K562 (cell line): ENCODE data around the gene CBL. TPM values are rescaled to one million over a fixed set of nuclear protein-coding genes. Genes with fewer than 3 reads are reported as not detected.
A peak's percentile ranks its signal among the peaks of the same experiment; 100 is the strongest.

Experiments
- ARID3A ChIP-seq: IDR thresholded peaks from 2 replicates; pipeline ENCODE4 v1.6.1; 2012; ENCODE audit warnings: low read depth, low read length, improper control_type of control experiment, borderline replicate concordance
- CBFA2T2 ChIP-seq: fragments of 450-650 bp; conservative IDR thresholded peaks from 2 replicates; pipeline ENCODE4 v1.6.1; 2017; ENCODE audit warnings: mild to moderate bottlenecking
- GABPA ChIP-seq: fragments of 200-800 bp; sonication (Bioruptor generic); conservative IDR thresholded peaks from 2 replicates; pipeline ENCODE4 v1.6.1; 2016; ENCODE audit warnings: low read depth, missing genetic modification characterization, missing compliant biosample characterization
- KDM1A ChIP-seq, 2 experiments: fragments of 450-650 bp; IDR thresholded peaks; 2 replicates each; pipeline ENCODE4 v1.6.1; 2016; ENCODE audit warnings: mild to moderate bottlenecking in 2 of 2
- KHSRP ChIP-seq: fragments of 450-650 bp; IDR thresholded peaks from 2 replicates; pipeline ENCODE4 v1.6.1; 2017
- MCM2 ChIP-seq: fragments of 450-650 bp; IDR thresholded peaks from 2 replicates; pipeline ENCODE4 v1.6.1; 2017; ENCODE audit warnings: low read depth, mild to moderate bottlenecking
- MCM7 ChIP-seq, 2 experiments: fragments of 450-650 bp; IDR thresholded peaks; 2 replicates each; pipeline ENCODE4 v1.6.1; 2016 to 2018
- MEF2A ChIP-seq: IDR thresholded peaks from 2 replicates; pipeline ENCODE4 v1.6.1; 2011; ENCODE audit warnings: low read depth, mild to moderate bottlenecking, low read length, moderate library complexity; ENCODE audit not compliant: control insufficient read depth
- SOX6 ChIP-seq: fragments of 450-650 bp; IDR thresholded peaks from 2 replicates; pipeline ENCODE4 v1.6.1; 2014; ENCODE audit warnings: mild to moderate bottlenecking
- SP1 ChIP-seq: sonication (generic); formaldehyde crosslinking; IDR thresholded peaks from 2 replicates; pipeline ENCODE4 v1.8.1; 2022; ENCODE audit warnings: mild to moderate bottlenecking, missing genetic modification reagents
- TAF9B ChIP-seq: fragments of 450-650 bp; IDR thresholded peaks from 2 replicates; pipeline ENCODE4 v1.6.1; 2018; ENCODE audit warnings: mild to moderate bottlenecking; ENCODE audit not compliant: partially characterized antibody
- TCF3 ChIP-seq: sonication (generic); formaldehyde crosslinking; IDR thresholded peaks from 2 replicates; pipeline ENCODE4 v1.4.0; 2020; ENCODE audit warnings: mild to moderate bottlenecking, missing genetic modification reagents
- TEAD1 ChIP-seq, 2 experiments: fragments of 450-650 bp in 1 of 2; sonication (generic) in 1 of 2; formaldehyde crosslinking; IDR thresholded peaks; 2 replicates each; pipeline versions ENCODE4 v1.4.0 to v1.8.0; 2020 to 2022; ENCODE audit warnings: mild to moderate bottlenecking in 2 of 2, missing genetic modification reagents in 1 of 2
- TOE1 ChIP-seq, 2 experiments: fragments of 450-650 bp in 1 of 2; sonication (generic) in 1 of 2; formaldehyde crosslinking in 1 of 2; IDR thresholded peaks; 2 replicates each; pipeline versions ENCODE4 v1.7.1 to v1.8.0; 2016 to 2022; ENCODE audit warnings: borderline replicate concordance in 2 of 2, mild to moderate bottlenecking in 2 of 2, antibody characterized with exemption in 1 of 2, inconsistent platforms in 1 of 2, low read depth in 1 of 2, missing genetic modification reagents in 1 of 2, moderate library complexity in 1 of 2
- ZBTB7A ChIP-seq: IDR thresholded peaks from 2 replicates; pipeline ENCODE4 v1.6.1; 2011; ENCODE audit warnings: low read depth, mild to moderate bottlenecking, low read length, moderate library complexity, borderline replicate concordance; ENCODE audit not compliant: control insufficient read depth
- ZBTB9 ChIP-seq: fragments of 450-650 bp; formaldehyde crosslinking; IDR thresholded peaks from 2 replicates; pipeline ENCODE4 v1.4.0; 2020; ENCODE audit warnings: mild to moderate bottlenecking, moderate library complexity
- ZNF140 ChIP-seq: fragments of 250-450 bp; sonication (Bioruptor Pico); IDR thresholded peaks from 2 replicates; pipeline ENCODE4 v1.8.0; 2021; ENCODE audit warnings: moderate library complexity, mild to moderate bottlenecking, inconsistent platforms
- polyA plus RNA-seq, 8 experiments: library from polyadenylated mRNA; depleted of rRNA in 4 of 8; stranded (reverse) in 5 of 8; unstranded in 3 of 8; fragments of >200 nt; fragmentation: Nextera tagmentation in 2 of 8; fragmentation: Illumina TruSeq in 1 of 8; extraction: Ambion mirVana in 2 of 8; extraction: Trizol in 1 of 8; gene quantifications; 2 replicates each; pipeline versions ENCODE4 v1.2.1 to v1.2.3, GENCODE V29; 2011 to 2014; ENCODE audit warnings: inconsistent platforms in 1 of 8, missing spikeins in 1 of 8
- total RNA-seq, 7 experiments: library from RNA; depleted of rRNA in 6 of 7; stranded (reverse); fragments of >200 nt in 6 of 7; fragmentation: Illumina TruSeq in 2 of 7; extraction: Trizol in 2 of 7; gene quantifications; 2 replicates each; pipeline versions ENCODE4 v1.2.1 to v1.2.3, GENCODE V29; 2011 to 2021; ENCODE audit warnings: low replicate concordance in 1 of 7
- TF ChIP-seq, protein P1 (sequence below): sonication (generic); formaldehyde crosslinking; IDR thresholded peaks from 2 replicates; pipeline ENCODE4 v1.8.1; 2023; ENCODE audit warnings: mild to moderate bottlenecking, missing genetic modification reagents, moderate library complexity
- TF ChIP-seq, protein P2 (sequence below): fragments of 250-450 bp; sonication (Bioruptor Pico); IDR thresholded peaks from 2 replicates; pipeline ENCODE4 v1.4.0; 2020; ENCODE audit warnings: mild to moderate bottlenecking, moderate library complexity, borderline replicate concordance
- TF ChIP-seq, protein P3 (sequence below): fragments of 450-650 bp; IDR thresholded peaks from 2 replicates; pipeline ENCODE4 v1.6.1; 2016; ENCODE audit warnings: low read depth, mild to moderate bottlenecking, moderate library complexity

Gene CBL
- total and polyA plus RNA-seq, 9 of the 15 experiments (the other 6 are each of a cell fraction or from before 2014, with no cell fraction given): 3.2 to 24.9 (median 9.9) TPM

DNA sequence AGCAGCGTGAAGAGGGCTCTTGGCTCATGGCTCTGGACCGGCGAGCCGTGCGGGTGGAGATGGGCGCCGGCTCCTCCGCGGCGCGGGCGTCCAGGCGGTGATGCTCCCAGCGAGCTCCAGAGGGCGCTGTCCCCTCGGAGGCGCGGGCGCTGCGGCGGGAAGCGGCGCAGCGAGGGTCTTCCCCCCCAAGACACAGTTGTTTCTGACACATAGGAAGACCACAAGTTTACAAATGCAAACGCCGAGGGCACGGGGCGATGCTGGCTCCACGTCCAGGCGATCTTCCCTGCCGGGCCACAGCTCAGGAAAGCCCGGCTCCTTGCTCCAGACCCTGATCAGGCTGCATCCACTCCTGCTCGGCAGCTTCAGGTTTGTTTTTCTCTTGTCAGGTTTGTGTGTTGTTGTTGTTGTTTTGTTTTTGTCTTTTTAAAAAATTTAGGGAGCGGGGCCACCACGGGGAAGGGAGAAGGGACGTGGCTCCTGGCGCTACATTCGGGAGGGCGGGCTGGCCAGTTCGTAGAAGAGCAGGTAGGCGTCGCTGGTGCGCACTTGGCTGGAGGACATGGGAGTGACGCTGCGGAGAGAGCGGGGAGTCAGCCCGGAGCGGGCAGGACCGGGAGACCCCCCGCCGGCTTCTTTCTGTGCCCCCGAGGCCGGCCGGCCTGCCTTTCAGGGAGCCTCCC lies 150.4 kb downstream of the CBL start (continued):
- TF ChIP-seq, protein P1, sequence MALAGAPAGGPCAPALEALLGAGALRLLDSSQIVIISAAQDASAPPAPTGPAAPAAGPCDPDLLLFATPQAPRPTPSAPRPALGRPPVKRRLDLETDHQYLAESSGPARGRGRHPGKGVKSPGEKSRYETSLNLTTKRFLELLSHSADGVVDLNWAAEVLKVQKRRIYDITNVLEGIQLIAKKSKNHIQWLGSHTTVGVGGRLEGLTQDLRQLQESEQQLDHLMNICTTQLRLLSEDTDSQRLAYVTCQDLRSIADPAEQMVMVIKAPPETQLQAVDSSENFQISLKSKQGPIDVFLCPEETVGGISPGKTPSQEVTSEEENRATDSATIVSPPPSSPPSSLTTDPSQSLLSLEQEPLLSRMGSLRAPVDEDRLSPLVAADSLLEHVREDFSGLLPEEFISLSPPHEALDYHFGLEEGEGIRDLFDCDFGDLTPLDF (CRISPR knock-in tag): peak; percentile 72; the same call in 1 of the 2 replicates
- TF ChIP-seq SP1 (CRISPR knock-in tag) (peak; percentile 47), MCM2 (no peak), TEAD1 (CRISPR knock-in tag; IDR thresholded peaks at IDR 0.05) (peak in 1 of 2 experiments; percentile 49; a peak in 1 of 4 replicates), TAF9B (no peak), TCF3 (no peak), KDM1A (IDR thresholded peaks at IDR 0.05) (peak in 1 of 2 experiments; percentile 24; a peak in 1 of 4 replicates), ZBTB9 (CRISPR knock-in tag) (peak; percentile 59; the same call in 1 of the 2 replicates), CBFA2T2 (no peak), ZBTB7A (peak; percentile 90), KHSRP (no peak), SOX6 (peak; percentile 39; the same call in 1 of the 2 replicates), TOE1 (IDR thresholded peaks at IDR 0.05; ENCODE audit: borderline replicate concordance) (no peak), TOE1 (CRISPR knock-in tag; IDR thresholded peaks at IDR 0.05; ENCODE audit: borderline replicate concordance, low read depth) (no peak), GABPA (tag) (no peak), MEF2A (no peak), ARID3A (no peak), MCM7 (IDR thresholded peaks at IDR 0.05) (no peak), ZNF140 (CRISPR knock-in tag) (no peak)
- TF ChIP-seq, protein P2, sequence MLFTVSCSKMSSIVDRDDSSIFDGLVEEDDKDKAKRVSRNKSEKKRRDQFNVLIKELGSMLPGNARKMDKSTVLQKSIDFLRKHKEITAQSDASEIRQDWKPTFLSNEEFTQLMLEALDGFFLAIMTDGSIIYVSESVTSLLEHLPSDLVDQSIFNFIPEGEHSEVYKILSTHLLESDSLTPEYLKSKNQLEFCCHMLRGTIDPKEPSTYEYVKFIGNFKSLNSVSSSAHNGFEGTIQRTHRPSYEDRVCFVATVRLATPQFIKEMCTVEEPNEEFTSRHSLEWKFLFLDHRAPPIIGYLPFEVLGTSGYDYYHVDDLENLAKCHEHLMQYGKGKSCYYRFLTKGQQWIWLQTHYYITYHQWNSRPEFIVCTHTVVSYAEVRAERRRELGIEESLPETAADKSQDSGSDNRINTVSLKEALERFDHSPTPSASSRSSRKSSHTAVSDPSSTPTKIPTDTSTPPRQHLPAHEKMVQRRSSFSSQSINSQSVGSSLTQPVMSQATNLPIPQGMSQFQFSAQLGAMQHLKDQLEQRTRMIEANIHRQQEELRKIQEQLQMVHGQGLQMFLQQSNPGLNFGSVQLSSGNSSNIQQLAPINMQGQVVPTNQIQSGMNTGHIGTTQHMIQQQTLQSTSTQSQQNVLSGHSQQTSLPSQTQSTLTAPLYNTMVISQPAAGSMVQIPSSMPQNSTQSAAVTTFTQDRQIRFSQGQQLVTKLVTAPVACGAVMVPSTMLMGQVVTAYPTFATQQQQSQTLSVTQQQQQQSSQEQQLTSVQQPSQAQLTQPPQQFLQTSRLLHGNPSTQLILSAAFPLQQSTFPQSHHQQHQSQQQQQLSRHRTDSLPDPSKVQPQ (CRISPR knock-in tag): no peak
- TF ChIP-seq, protein P3, sequence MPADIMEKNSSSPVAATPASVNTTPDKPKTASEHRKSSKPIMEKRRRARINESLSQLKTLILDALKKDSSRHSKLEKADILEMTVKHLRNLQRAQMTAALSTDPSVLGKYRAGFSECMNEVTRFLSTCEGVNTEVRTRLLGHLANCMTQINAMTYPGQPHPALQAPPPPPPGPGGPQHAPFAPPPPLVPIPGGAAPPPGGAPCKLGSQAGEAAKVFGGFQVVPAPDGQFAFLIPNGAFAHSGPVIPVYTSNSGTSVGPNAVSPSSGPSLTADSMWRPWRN: no peak
